Panc1 (cell line): ENCODE results near the gene UBASH3A. TPM values are rescaled to one million over a fixed set of nuclear protein-coding genes. Genes with fewer than 3 reads are reported as not detected.

Experiments
- ATAC-seq: fragments of 200-7000 bp; cut with Tn5 transposase; 2 replicates; pipeline ENCODE4 v1.9.1; 2020; ENCODE audit warnings: mild to moderate bottlenecking, moderate library complexity
- BruUV-seq: library from RNA; stranded (reverse); fragments of 400-500 nt; replicated peaks from 2 replicates; lab custom pipeline; 2021; lab: Mats Ljungman, UMichigan
- CTCF ChIA-PET: fragments of 300-600 bp; sonication (Branson Sonifier 250); formaldehyde crosslinking; loops from one replicate; lab custom pipeline; 2022; ENCODE audit warnings: antibody characterized with exemption; lab: Charles Lee
- POLR2A ChIA-PET: fragments of 300-600 bp; sonication (Branson Sonifier 250); formaldehyde crosslinking; loops from one replicate; lab custom pipeline; 2022; ENCODE audit warnings: antibody characterized with exemption; lab: Charles Lee
- DNase-seq: peaks from one replicate; pipeline ENCODE4 v3.0.0-alpha.2; 2010; ENCODE audit warnings: low read depth, low spot score
- H3K27ac ChIP-seq: 2 replicates; pipeline ENCODE4 v1.5.1; 2011; ENCODE audit warnings: mild to moderate bottlenecking, low read length, inconsistent platforms
- H3K27me3 ChIP-seq: fragments of 200-500 bp; sonication (Bioruptor generic); 2 replicates; pipeline ENCODE4 v1.6.0; 2014; ENCODE audit warnings: low read length, inconsistent platforms; ENCODE audit not compliant: control insufficient read depth, insufficient read depth
- H3K36me3 ChIP-seq: fragments of 200-500 bp; sonication (Bioruptor generic); 2 replicates; pipeline ENCODE4 v1.5.1; 2014; ENCODE audit warnings: inconsistent platforms, mild to moderate bottlenecking, low read length, moderate library complexity; ENCODE audit not compliant: control insufficient read depth, insufficient read depth
- H3K4me1 ChIP-seq: 2 replicates; pipeline ENCODE4 v1.5.1; 2011; ENCODE audit warnings: inconsistent platforms, mild to moderate bottlenecking, low read length, moderate library complexity; ENCODE audit not compliant: control insufficient read depth, insufficient read depth
- H3K4me3 ChIP-seq, 2 experiments: 2 replicates each; pipeline ENCODE4 v1.5.1; 2011 to 2012; ENCODE audit warnings: low read depth in 2 of 2, low read length in 2 of 2, mild to moderate bottlenecking in 2 of 2, inconsistent platforms in 1 of 2, moderate library complexity in 1 of 2
- H3K9me3 ChIP-seq: fragments of 200-500 bp; sonication (Bioruptor generic); 2 replicates; pipeline ENCODE4 v1.5.1; 2014; ENCODE audit warnings: low read depth, mild to moderate bottlenecking, inconsistent platforms, low read length, moderate library complexity; ENCODE audit not compliant: control insufficient read depth, insufficient read depth
- POLR2AphosphoS5 ChIP-seq: IDR thresholded peaks from 2 replicates; pipeline ENCODE4 v1.6.1; 2012; ENCODE audit warnings: mild to moderate bottlenecking, low read depth, low read length, moderate library complexity
- SIN3A ChIP-seq: IDR thresholded peaks from 2 replicates; pipeline ENCODE4 v1.6.1; 2012; ENCODE audit warnings: low read depth, mild to moderate bottlenecking, low read length, moderate library complexity, borderline replicate concordance; ENCODE audit not compliant: insufficient read depth
- TCF7L2 ChIP-seq: IDR thresholded peaks from 2 replicates; pipeline ENCODE4 v1.6.1; 2011; ENCODE audit warnings: mild to moderate bottlenecking, low read depth, low read length, inconsistent platforms
- in situ Hi-C: cut with HindIII; loops from 2 replicates; pipeline ENCODE4 v1.10.0; 2016; ENCODE audit warnings: low sequenced_read_pairs, low pct_unique_long_range_greater_than_20kb
- intact Hi-C: fragments of 100-400 bp; cut with micrococcal nuclease; formaldehyde crosslinking; loops from one replicate; pipeline ENCODE4 v1.10.0; 2022; ENCODE audit not compliant: unreplicated experiment
- total RNA-seq: library from RNA; stranded (reverse); gene quantifications from one replicate; pipeline ENCODE4 v1.2.1, GENCODE V29; 2021; ENCODE audit not compliant: unreplicated experiment
- TF ChIP-seq, protein P1 (sequence below): fragments of 450-650 bp; IDR thresholded peaks from 2 replicates; pipeline ENCODE4 v1.5.1; 2017; ENCODE audit warnings: mild to moderate bottlenecking
- TF ChIP-seq, protein P2 (sequence below), 2 experiments: IDR thresholded peaks; 2 replicates each; pipeline ENCODE4 v1.6.1; 2011 to 2012; ENCODE audit warnings: low read depth in 2 of 2, control low read depth in 1 of 2, low read length in 1 of 2, mild to moderate bottlenecking in 1 of 2, moderate library complexity in 1 of 2; ENCODE audit not compliant: insufficient read depth in 1 of 2

Gene UBASH3A
- total RNA-seq, 1 experiment from 2014 or later, result 0.33 TPM

DNA sequence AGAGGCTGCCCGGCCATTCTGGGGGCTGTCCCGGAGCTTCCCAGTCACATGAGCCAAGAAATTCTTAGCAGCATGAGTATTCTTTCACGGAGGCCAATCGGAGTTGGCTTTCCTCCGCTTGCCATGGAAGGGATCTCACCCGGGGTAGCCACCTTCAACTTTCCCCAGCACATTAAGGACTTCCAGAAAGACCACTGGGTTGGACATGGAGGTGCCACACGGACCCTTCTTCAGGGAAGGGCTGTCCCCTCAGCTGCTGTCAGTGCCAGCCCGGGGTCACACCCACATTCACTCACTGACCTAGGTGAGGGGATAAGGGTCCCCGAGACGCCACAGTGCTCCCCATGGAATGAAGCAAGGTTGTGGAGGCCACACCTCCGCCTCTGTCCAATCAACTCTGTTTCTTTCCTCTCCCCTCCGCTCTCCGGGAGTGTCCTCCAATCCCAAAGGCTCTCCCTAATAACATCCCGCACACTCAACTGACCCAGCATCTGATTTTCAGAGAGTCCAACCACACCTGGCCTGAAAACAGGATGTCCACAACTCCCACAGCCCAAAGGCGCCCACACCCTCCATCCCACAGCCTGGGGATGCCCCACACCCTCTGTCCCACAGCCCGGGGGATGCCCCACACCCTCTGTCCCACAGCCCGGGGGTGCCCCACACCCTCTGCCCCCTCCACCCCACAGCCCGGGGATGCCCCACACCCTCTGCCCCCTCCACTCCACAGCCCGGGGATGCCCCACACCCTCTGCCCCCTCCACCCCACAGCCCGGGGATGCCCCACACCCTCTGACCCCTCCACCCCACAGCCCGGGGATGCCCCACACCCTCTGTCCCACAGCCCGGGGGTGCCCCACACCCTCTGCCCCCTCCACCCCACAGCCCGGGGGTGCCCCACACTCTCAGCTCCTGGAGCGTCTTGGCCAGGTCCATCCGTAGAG, 73.0 kb downstream of the UBASH3A start:
- H3K27me3 ChIP-seq, result no peaks in the 10 kb centered on the region
- H3K4me3 ChIP-seq, result no peak overlapping the region
- DNase-seq, result no peak
- no peak overlapping the region for H3K27ac ChIP-seq
- no peaks in the 10 kb centered on the region for H3K9me3 ChIP-seq
- TF ChIP-seq TCF7L2 (no peak), SIN3A (no peak), POLR2AphosphoS5 (no peak)
- TF ChIP-seq, protein P1, sequence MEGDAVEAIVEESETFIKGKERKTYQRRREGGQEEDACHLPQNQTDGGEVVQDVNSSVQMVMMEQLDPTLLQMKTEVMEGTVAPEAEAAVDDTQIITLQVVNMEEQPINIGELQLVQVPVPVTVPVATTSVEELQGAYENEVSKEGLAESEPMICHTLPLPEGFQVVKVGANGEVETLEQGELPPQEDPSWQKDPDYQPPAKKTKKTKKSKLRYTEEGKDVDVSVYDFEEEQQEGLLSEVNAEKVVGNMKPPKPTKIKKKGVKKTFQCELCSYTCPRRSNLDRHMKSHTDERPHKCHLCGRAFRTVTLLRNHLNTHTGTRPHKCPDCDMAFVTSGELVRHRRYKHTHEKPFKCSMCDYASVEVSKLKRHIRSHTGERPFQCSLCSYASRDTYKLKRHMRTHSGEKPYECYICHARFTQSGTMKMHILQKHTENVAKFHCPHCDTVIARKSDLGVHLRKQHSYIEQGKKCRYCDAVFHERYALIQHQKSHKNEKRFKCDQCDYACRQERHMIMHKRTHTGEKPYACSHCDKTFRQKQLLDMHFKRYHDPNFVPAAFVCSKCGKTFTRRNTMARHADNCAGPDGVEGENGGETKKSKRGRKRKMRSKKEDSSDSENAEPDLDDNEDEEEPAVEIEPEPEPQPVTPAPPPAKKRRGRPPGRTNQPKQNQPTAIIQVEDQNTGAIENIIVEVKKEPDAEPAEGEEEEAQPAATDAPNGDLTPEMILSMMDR, result no peak
- TF ChIP-seq, protein P2, sequence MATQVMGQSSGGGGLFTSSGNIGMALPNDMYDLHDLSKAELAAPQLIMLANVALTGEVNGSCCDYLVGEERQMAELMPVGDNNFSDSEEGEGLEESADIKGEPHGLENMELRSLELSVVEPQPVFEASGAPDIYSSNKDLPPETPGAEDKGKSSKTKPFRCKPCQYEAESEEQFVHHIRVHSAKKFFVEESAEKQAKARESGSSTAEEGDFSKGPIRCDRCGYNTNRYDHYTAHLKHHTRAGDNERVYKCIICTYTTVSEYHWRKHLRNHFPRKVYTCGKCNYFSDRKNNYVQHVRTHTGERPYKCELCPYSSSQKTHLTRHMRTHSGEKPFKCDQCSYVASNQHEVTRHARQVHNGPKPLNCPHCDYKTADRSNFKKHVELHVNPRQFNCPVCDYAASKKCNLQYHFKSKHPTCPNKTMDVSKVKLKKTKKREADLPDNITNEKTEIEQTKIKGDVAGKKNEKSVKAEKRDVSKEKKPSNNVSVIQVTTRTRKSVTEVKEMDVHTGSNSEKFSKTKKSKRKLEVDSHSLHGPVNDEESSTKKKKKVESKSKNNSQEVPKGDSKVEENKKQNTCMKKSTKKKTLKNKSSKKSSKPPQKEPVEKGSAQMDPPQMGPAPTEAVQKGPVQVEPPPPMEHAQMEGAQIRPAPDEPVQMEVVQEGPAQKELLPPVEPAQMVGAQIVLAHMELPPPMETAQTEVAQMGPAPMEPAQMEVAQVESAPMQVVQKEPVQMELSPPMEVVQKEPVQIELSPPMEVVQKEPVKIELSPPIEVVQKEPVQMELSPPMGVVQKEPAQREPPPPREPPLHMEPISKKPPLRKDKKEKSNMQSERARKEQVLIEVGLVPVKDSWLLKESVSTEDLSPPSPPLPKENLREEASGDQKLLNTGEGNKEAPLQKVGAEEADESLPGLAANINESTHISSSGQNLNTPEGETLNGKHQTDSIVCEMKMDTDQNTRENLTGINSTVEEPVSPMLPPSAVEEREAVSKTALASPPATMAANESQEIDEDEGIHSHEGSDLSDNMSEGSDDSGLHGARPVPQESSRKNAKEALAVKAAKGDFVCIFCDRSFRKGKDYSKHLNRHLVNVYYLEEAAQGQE (IDR thresholded peaks at IDR 0.05; ENCODE audit: insufficient read depth in 1 of 2, low read depth in 2 of 2, low read length in 1 of 2), result no peak
- no TSS peak for BruUV-seq
- ChIA-PET POLR2A (no interaction called here), CTCF (no interaction called here)
- no peaks in the 10 kb centered on the region for H3K4me1 ChIP-seq
- intact Hi-C loops (no loop called here), in situ Hi-C loops (no loop called here)
- no peaks in the 10 kb centered on the region for H3K36me3 ChIP-seq
- ATAC-seq, result no peak

DNA sequence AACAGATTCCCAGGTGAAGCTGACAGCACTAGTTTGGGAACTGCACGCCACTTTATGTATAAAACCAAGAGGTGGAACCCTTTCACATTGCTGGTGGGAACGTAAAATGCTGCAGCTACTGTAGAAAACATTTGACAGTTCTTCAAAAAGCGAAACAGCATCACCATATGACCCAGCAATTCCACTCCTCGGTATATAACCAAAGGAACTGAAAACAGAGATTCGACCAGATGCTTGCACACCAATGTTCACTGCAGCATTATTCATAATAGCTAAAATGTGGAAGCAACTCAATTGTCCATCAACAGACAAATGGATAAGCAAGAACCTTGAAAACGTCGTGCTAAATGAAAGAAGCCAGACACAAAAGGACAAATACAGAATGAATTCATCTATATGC, 74.8 kb downstream of the UBASH3A start:
- CTCF ChIA-PET, result no interaction called here

More for the DNA sequence above, 74.8 kb downstream of the UBASH3A start:
- Histone ChIP-seq H3K36me3 (no peaks in the 10 kb centered on the region), H3K4me3 (no peak overlapping the region), H3K9me3 (no peaks in the 10 kb centered on the region), H3K27me3 (no peaks in the 10 kb centered on the region), H3K27ac (no peak overlapping the region), H3K4me1 (no peaks in the 10 kb centered on the region)
- DNase-seq, result no peak
- no peak for ATAC-seq
- no TSS peak for BruUV-seq
- intact Hi-C loops (no loop called here), in situ Hi-C loops (no loop called here)
- POLR2A ChIA-PET, result interaction anchor here (0.6 kb wide), 1 partner anchor 510 kb away, joined by 4 read pairs; no protein-coding TSS in a partner anchor
- TF ChIP-seq, protein P2 (IDR thresholded peaks at IDR 0.05; ENCODE audit: insufficient read depth in 1 of 2, low read depth in 2 of 2, low read length in 1 of 2), result no peak
- no peak for TF ChIP-seq SIN3A
- TF ChIP-seq TCF7L2, result no peak
- TF ChIP-seq, protein P1, result no peak
- TF ChIP-seq POLR2AphosphoS5, result no peak
